Measurements from ENCODE around the gene TNIK.

DNA sequence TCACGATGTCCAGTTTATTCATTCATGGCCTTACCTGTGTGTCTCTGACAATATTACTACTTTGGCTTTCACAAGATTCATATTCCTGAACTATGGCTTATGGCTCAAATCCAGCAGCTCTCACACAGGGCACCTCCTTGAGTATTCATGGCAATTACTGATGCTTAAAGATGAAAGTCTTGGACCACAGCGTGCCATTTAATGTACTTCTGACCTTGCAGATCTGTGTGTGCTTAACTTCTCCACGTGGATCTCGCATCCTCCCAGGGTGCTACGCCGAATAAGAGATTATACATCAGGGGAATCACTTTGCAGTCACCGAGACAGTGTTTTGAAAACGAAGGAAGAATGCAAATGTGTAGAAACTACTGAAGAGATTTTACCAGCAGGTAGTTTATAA is 147.5 kb downstream of the TNIK start:
- TF ChIP-seq EZH2 (IDR thresholded peaks at IDR 0.05; ENCODE audit: borderline replicate concordance, low read depth, low read length, poor library complexity, severe bottlenecking) (no peak), CTCF (conservative IDR thresholded peaks at IDR 0.05; ENCODE audit: low read depth, low read length) (no peak)

Data from A673 (cell line).